ENCODE data around the gene SPINK1.
"Not testable (repeated sequence)": the region's sequence is repeated elsewhere in the genome, so short reads cannot be mapped to it uniquely, and the experiment has no call there.

Gene SPINK1

GRCh38 chr5:147854894-147855773 lies 23.7 kb upstream of the SPINK1 start:
- DNase-seq (ENCODE audit: low read depth in 2 of 2), result no peak

GRCh38 chr5:147854331-147854730 lies 22.9 kb upstream of the SPINK1 start:
- no peak for DNase-seq (ENCODE audit: low read depth in 2 of 2)

GRCh38 chr5:147853372-147853987 lies 22.0 kb upstream of the SPINK1 start:
- no peak for DNase-seq (ENCODE audit: low read depth in 2 of 2)

GRCh38 chr5:147852365-147852764 lies 20.9 kb upstream of the SPINK1 start:
- DNase-seq (ENCODE audit: low read depth in 2 of 2), result no peak

- DNase-seq (ENCODE audit: low read depth in 2 of 2), result no peak
Measured at GRCh38 chr5:147851578-147851977, 20.1 kb upstream of the SPINK1 start.

- DNase-seq (ENCODE audit: low read depth in 2 of 2), result no peak
Measured at GRCh38 chr5:147849226-147849625, 17.8 kb upstream of the SPINK1 start.

GRCh38 chr5:147845618-147846017 lies 14.1 kb upstream of the SPINK1 start:
- DNase-seq (ENCODE audit: low read depth in 2 of 2), result no peak

- DNase-seq (ENCODE audit: low read depth in 2 of 2), result no peak
Measured at GRCh38 chr5:147844846-147845245, 13.4 kb upstream of the SPINK1 start.

GRCh38 chr5:147842869-147843268 lies 11.4 kb upstream of the SPINK1 start:
- DNase-seq (ENCODE audit: low read depth in 2 of 2), result no peak

- DNase-seq (ENCODE audit: low read depth in 2 of 2), result no peak
Measured at GRCh38 chr5:147836439-147836838, 5.0 kb upstream of the SPINK1 start.

GRCh38 chr5:147835386-147835798 lies 3.9 kb upstream of the SPINK1 start:
- no peak for DNase-seq (ENCODE audit: low read depth in 2 of 2)

- DNase-seq (ENCODE audit: low read depth in 2 of 2), result no peak
Measured at GRCh38 chr5:147832541-147832940, 1.1 kb upstream of the SPINK1 start.

- DNase-seq (ENCODE audit: low read depth in 2 of 2), result no peak
Measured at GRCh38 chr5:147830035-147830434, 1.4 kb downstream of the SPINK1 start.

GRCh38 chr5:147827017-147827416 lies 4.5 kb downstream of the SPINK1 start:
- DNase-seq (ENCODE audit: low read depth in 2 of 2), result not testable (repeated sequence)

- no peak for DNase-seq (ENCODE audit: low read depth in 2 of 2)
Measured at GRCh38 chr5:147826361-147826760, 5.1 kb downstream of the SPINK1 start.

GRCh38 chr5:147822686-147823491 lies 8.6 kb downstream of the SPINK1 start:
- DNase-seq (ENCODE audit: low read depth in 2 of 2), result peak; percentile 22 to 26

- not testable (repeated sequence) for DNase-seq (ENCODE audit: low read depth in 2 of 2)
Measured at GRCh38 chr5:147822222-147822621, 9.2 kb downstream of the SPINK1 start.

GRCh38 chr5:147821766-147822165 lies 9.7 kb downstream of the SPINK1 start:
- DNase-seq (ENCODE audit: low read depth in 2 of 2), result no peak

GRCh38 chr5:147819261-147819770 lies 12.2 kb downstream of the SPINK1 start:
- no peak for DNase-seq (ENCODE audit: low read depth in 2 of 2)

- no peak for DNase-seq (ENCODE audit: low read depth in 2 of 2)
Measured at GRCh38 chr5:147818290-147818689, 13.2 kb downstream of the SPINK1 start.

- no peak for DNase-seq (ENCODE audit: low read depth in 2 of 2)
Measured at GRCh38 chr5:147813696-147814095, 17.8 kb downstream of the SPINK1 start.
